ENCODE measurements around the gene KTN1. TPM values are rescaled to one million over a fixed set of nuclear protein-coding genes. Genes with fewer than 3 reads are reported as not detected.

The KTN1 gene
- total RNA-seq, 2 experiments from 2014 or later: 59.9 to 68.4 TPM

GRCh38 chr14:55580470-55581341 lies 699 bp downstream of the KTN1 start:
- Histone ChIP-seq H3K4me1 (ENCODE audit: insufficient read depth, low read length) (peaks cover 27% of the 10 kb centered on the region), H3K9me3 (ENCODE audit: control insufficient read depth in 1 of 2, insufficient read depth in 1 of 2, low read length in 2 of 2) (no peaks in the 10 kb centered on the region), H3K36me3 (ENCODE audit: insufficient read depth, low read length) (no peaks in the 10 kb centered on the region), H3K27me3 (ENCODE audit: control insufficient read depth in 1 of 2, insufficient read depth in 2 of 2, low read length in 2 of 2) (no peaks in the 10 kb centered on the region), H3K4me3 (ENCODE audit: low read length) (peak overlapping the region; percentile 81), H3K27ac (ENCODE audit: low read depth in 1 of 2, low read length in 2 of 2) (peak overlapping the region; percentile 58 to 77)
- ATAC-seq (ENCODE audit: poor library complexity) (peak; percentile 42), DNase-seq (peak; percentile 21 to 82 (median 46))
- H3K4me3 Mint-ChIP-seq: peak overlapping the region; percentile 91
- no peak for TF ChIP-seq CTCF (IDR thresholded peaks at IDR 0.05)
- ChIA-PET POLR2A (interaction anchor here (0.6 to 1.5 kb wide), 4 partner anchors 23 to 530 kb away, joined by 3 read pairs; partner anchors contain the start of gene MAPK1IP1L), CTCF (no interaction called here)
- H3K27me3 Mint-ChIP-seq: no peaks in the 10 kb centered on the region
- H3K27ac Mint-ChIP-seq: peak overlapping the region; percentile 80
- peaks cover 10% of the 10 kb centered on the region for H3K36me3 Mint-ChIP-seq (ENCODE audit: low read depth)
- H3K9me3 Mint-ChIP-seq: no peaks in the 10 kb centered on the region
- intact Hi-C loops (cut with DNase I, micrococcal nuclease): loop anchor here (5.0 to 10.0 kb wide), 11 partner anchors 37 to 1687 kb away; partner anchors contain the start of genes AP5M1 (in 1 of the 2), DLGAP5 (in 1 of the 2), EXOC5 (in 1 of the 2) and FBXO34 (in 1 of the 2)
- peaks cover 36% of the 10 kb centered on the region for H3K4me1 Mint-ChIP-seq (ENCODE audit: low read depth)

GRCh38 chr14:55581342-55581771 lies 1.4 kb downstream of the KTN1 start:
- H3K27me3 Mint-ChIP-seq: no peaks in the 10 kb centered on the region
- no peaks in the 10 kb centered on the region for H3K36me3 ChIP-seq (ENCODE audit: insufficient read depth, low read length)
- H3K36me3 Mint-ChIP-seq (ENCODE audit: low read depth): peaks cover 10% of the 10 kb centered on the region
- peak overlapping the region; percentile 58 to 77 for H3K27ac ChIP-seq (ENCODE audit: low read depth in 1 of 2, low read length in 2 of 2)
- H3K9me3 ChIP-seq (ENCODE audit: control insufficient read depth in 1 of 2, insufficient read depth in 1 of 2, low read length in 2 of 2): no peaks in the 10 kb centered on the region
- H3K4me1 Mint-ChIP-seq (ENCODE audit: low read depth): peaks cover 43% of the 10 kb centered on the region
- no peak for TF ChIP-seq CTCF (IDR thresholded peaks at IDR 0.05)
- POLR2A ChIA-PET: interaction anchor here (0.9 to 1.5 kb wide), 2 partner anchors 23 to 530 kb away, joined by 3 read pairs; partner anchors contain the start of gene MAPK1IP1L
- H3K27ac Mint-ChIP-seq: peak overlapping the region; percentile 80
- CTCF ChIA-PET: interaction anchor here (1.0 kb wide), 1 partner anchor 15 kb away, joined by 3 read pairs; no protein-coding TSS in a partner anchor
- peaks cover 27% of the 10 kb centered on the region for H3K4me1 ChIP-seq (ENCODE audit: insufficient read depth, low read length)
- ATAC-seq (ENCODE audit: poor library complexity) (peak; percentile 5), DNase-seq (no peak)
- intact Hi-C loops (cut with DNase I, micrococcal nuclease): loop anchor here (5.0 to 10.0 kb wide), 11 partner anchors 36 to 1686 kb away; partner anchors contain the start of genes AP5M1 (in 1 of the 2), DLGAP5 (in 1 of the 2), EXOC5 (in 1 of the 2) and FBXO34 (in 1 of the 2)
- no peaks in the 10 kb centered on the region for H3K9me3 Mint-ChIP-seq
- no peaks in the 10 kb centered on the region for H3K27me3 ChIP-seq (ENCODE audit: control insufficient read depth in 1 of 2, insufficient read depth in 2 of 2, low read length in 2 of 2)
- H3K4me3 ChIP-seq (ENCODE audit: low read length): peak overlapping the region; percentile 81
- H3K4me3 Mint-ChIP-seq: peak overlapping the region; percentile 91

- H3K4me1 Mint-ChIP-seq (ENCODE audit: low read depth): peaks cover 56% of the 10 kb centered on the region
- no peaks in the 10 kb centered on the region for H3K27me3 Mint-ChIP-seq
Measured at GRCh38 chr14:55582746-55583145, 2.7 kb downstream of the KTN1 start.

More at GRCh38 chr14:55582746-55583145, 2.7 kb downstream of the KTN1 start:
- DNase-seq: no peak
- no peaks in the 10 kb centered on the region for H3K27me3 ChIP-seq (ENCODE audit: control insufficient read depth in 1 of 2, insufficient read depth in 2 of 2, low read length in 2 of 2)
- ChIA-PET POLR2A (no interaction called here), CTCF (no interaction called here)
- peaks cover 27% of the 10 kb centered on the region for H3K4me1 ChIP-seq (ENCODE audit: insufficient read depth, low read length)
- Mint-ChIP-seq H3K4me3 (peak overlapping the region; percentile 71), H3K27ac (peak overlapping the region; percentile 28), H3K9me3 (no peaks in the 10 kb centered on the region), H3K36me3 (ENCODE audit: low read depth) (peaks cover 10% of the 10 kb centered on the region)
- no peaks in the 10 kb centered on the region for H3K9me3 ChIP-seq (ENCODE audit: control insufficient read depth in 1 of 2, insufficient read depth in 1 of 2, low read length in 2 of 2)
- no peak overlapping the region for H3K27ac ChIP-seq (ENCODE audit: low read depth in 1 of 2, low read length in 2 of 2)
- ATAC-seq (ENCODE audit: poor library complexity): no peak
- no peak for TF ChIP-seq CTCF (IDR thresholded peaks at IDR 0.05)
- intact Hi-C loops (cut with DNase I, micrococcal nuclease): loop anchor here (5.0 to 10.0 kb wide), 11 partner anchors 35 to 1685 kb away; partner anchors contain the start of genes AP5M1 (in 1 of the 2), DLGAP5 (in 1 of the 2), EXOC5 (in 1 of the 2) and FBXO34 (in 1 of the 2)
- no peaks in the 10 kb centered on the region for H3K36me3 ChIP-seq (ENCODE audit: insufficient read depth, low read length)
- H3K4me3 ChIP-seq (ENCODE audit: low read length): no peak overlapping the region

All from CD4-positive, alpha-beta T cell (primary cell).